GM06990 (cell line): ENCODE measurements around the gene PDSS2.

Source experiments
- DNase-seq: peaks from one replicate; pipeline ENCODE4 v3.0.0-alpha.2; 2011; ENCODE audit not compliant: insufficient read length; ENCODE audit errors: extremely low read depth
- H3K27me3 ChIP-seq: replicated peaks from 2 replicates; pipeline ENCODE4 v1.6.0; 2011; ENCODE audit warnings: low read length; ENCODE audit not compliant: control insufficient read depth, insufficient read depth
- H3K36me3 ChIP-seq: 2 replicates; pipeline ENCODE4 v1.5.1; 2011; ENCODE audit warnings: low read length; ENCODE audit not compliant: control insufficient read depth, insufficient read depth
- H3K4me3 ChIP-seq: replicated peaks from 2 replicates; pipeline ENCODE4 v1.5.1; 2011; ENCODE audit warnings: low read depth, mild to moderate bottlenecking, control low read depth, low read length
- CTCF ChIP-seq: IDR thresholded peaks from 2 replicates; pipeline ENCODE4 v1.5.1; 2011; ENCODE audit warnings: low read length, control low read depth, mild to moderate bottlenecking, inconsistent platforms; ENCODE audit not compliant: insufficient read depth, poor library complexity, severe bottlenecking

Gene PDSS2

DNA sequence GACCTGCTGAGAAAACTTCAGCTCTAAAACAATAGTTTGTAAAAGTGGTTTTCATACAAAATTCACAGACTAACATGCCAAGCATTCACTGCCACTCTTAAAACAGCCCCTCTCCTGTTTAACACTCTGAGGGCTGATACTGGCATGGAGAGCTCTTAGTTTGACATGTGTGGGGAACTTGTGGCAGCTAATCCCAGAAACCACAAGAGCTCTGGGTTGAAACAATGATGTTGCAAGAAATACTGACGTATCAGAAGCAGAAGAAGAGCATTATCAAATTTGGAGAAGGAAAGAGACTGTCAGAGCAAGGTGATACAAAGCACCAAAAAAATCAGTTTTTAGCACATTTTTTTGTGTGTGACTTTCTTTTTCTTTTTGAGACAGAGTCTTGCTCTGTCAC is 349.2 kb downstream of the PDSS2 start:
- no peaks in the 10 kb centered on the region for H3K27me3 ChIP-seq
- H3K36me3 ChIP-seq: no peaks in the 10 kb centered on the region
- TF ChIP-seq CTCF: no peak
- DNase-seq: no peak
- no peak overlapping the region for H3K4me3 ChIP-seq

DNA sequence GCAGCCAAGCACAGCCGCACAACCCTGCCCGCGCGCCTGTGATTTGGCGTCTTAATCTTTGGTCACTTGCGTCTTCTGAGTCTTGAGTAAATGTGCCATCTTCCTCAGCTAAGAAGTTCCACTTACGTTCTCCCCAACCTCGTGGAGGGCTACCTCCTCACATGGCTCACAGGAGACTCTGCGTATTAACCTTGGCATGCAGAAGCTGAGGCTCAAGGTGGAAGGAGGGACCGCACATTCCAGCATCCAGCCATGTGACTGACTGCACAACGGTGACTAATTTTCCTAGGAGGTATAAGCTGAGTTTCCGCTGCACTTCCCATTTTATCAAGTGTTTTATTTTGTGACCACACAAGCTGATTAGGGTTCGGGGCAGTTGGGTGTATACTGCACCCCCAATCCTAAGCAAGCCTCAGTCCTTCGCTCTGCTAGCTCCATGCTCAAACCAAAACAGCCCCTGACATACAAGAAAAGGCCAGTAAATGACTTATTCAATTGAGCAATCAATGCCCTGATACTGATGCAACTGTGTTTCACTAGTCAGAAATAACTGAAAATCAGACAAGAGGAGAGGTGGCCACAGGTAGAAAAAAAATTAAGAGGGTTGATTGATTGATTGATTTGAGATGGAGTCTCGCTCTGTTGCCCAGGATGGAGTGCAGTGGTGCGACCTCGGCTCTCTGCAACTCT is 351.0 kb downstream of the PDSS2 start:
- no peak for TF ChIP-seq CTCF
- H3K4me3 ChIP-seq: no peak overlapping the region
- H3K27me3 ChIP-seq: no peaks in the 10 kb centered on the region
- DNase-seq: no peak
- no peaks in the 10 kb centered on the region for H3K36me3 ChIP-seq

GRCh38 chr6:107107791-107108190 is 351.6 kb downstream of the PDSS2 start:
- no peak for DNase-seq
- TF ChIP-seq CTCF: no peak
- Histone ChIP-seq H3K4me3 (no peak overlapping the region), H3K36me3 (no peaks in the 10 kb centered on the region), H3K27me3 (no peaks in the 10 kb centered on the region)

DNA sequence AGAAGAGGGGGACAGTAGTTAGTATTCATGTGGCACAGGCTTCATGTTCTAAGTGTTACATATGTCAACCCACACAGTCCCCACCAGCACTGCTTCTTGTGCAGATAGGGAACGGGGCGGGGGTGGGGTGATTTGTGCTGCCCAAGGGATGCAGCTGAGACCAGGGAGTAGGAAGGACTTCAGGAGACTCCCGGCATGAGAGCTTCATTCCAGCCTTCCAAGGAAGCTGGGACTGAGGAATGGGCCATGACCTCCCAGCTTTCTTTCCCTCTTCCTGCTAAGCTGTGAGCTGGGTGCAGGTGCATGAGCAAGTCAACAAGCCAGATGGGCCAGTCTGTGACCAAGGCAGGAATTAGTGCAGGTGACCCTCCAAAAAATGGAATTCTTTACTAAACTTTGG is 353.2 kb downstream of the PDSS2 start:
- TF ChIP-seq CTCF: no peak
- Histone ChIP-seq H3K4me3 (no peak overlapping the region), H3K36me3 (no peaks in the 10 kb centered on the region), H3K27me3 (no peaks in the 10 kb centered on the region)
- no peak for DNase-seq

GRCh38 chr6:107105511-107106116 is 353.8 kb downstream of the PDSS2 start:
- H3K4me3 ChIP-seq: no peak overlapping the region
- no peak for TF ChIP-seq CTCF
- no peaks in the 10 kb centered on the region for H3K36me3 ChIP-seq
- DNase-seq: no peak
- no peaks in the 10 kb centered on the region for H3K27me3 ChIP-seq

- DNase-seq: no peak
- Histone ChIP-seq H3K4me3 (no peak overlapping the region), H3K36me3 (no peaks in the 10 kb centered on the region; the same call in 1 of the 2 replicates), H3K27me3 (no peaks in the 10 kb centered on the region)
- no peak for TF ChIP-seq CTCF
Measured at GRCh38 chr6:107103082-107103481, 356.3 kb downstream of the PDSS2 start.
